Peyer's patch (tissue), 4 donors: ENCODE results near the gene COLEC12. TPM values are rescaled to one million over a fixed set of nuclear protein-coding genes. Genes with fewer than 3 reads are reported as not detected.

Experiments used
- DNase-seq, 3 donors: peaks; one replicate each; pipeline ENCODE4 v3.0.0-alpha.2; 2017 to 2019
- H3K27ac ChIP-seq, 4 donors: fragments of 200-600 bp; sonication (generic); one replicate each; pipeline ENCODE4 v1.5.1; 2016 to 2019
- H3K27me3 ChIP-seq, 2 donors: fragments of 200-600 bp; sonication (generic); one replicate each; pipeline ENCODE4 v1.5.1; 2019
- H3K36me3 ChIP-seq, 3 donors: fragments of 200-600 bp; sonication (generic); one replicate each; pipeline ENCODE4 v1.5.1; 2016 to 2019
- H3K4me1 ChIP-seq, 4 donors: fragments of 200-600 bp; sonication (generic); one replicate each; pipeline ENCODE4 v1.5.1; 2016 to 2019
- H3K4me3 ChIP-seq, 4 donors: fragments of 200-600 bp; sonication (generic); 1 replicate in 3 of 4; 2 replicates in 1 of 4; pipeline ENCODE4 v1.5.1; 2016 to 2019; ENCODE audit warnings: mild to moderate bottlenecking in 1 of 4
- H3K9me3 ChIP-seq, 4 donors: fragments of 200-600 bp; sonication (generic); one replicate each; pipeline ENCODE4 v1.5.1; 2016 to 2019; ENCODE audit warnings: mild to moderate bottlenecking in 1 of 4
- CTCF ChIP-seq, 6 experiments: fragments of 450-650 bp in 4 of 6; fragments of 200-600 bp in 2 of 6; sonication (generic) in 1 of 6; IDR thresholded peaks; one replicate each; pipeline ENCODE4 v1.5.1; 2017 to 2019; ENCODE audit warnings: antibody characterized with exemption in 6 of 6, mild to moderate bottlenecking in 3 of 6, moderate library complexity in 1 of 6
- POLR2A ChIP-seq, 2 donors: fragments of 450-650 bp; IDR thresholded peaks; one replicate each; pipeline ENCODE4 v1.5.1; 2017; ENCODE audit warnings: antibody characterized with exemption in 2 of 2, mild to moderate bottlenecking in 2 of 2, moderate library complexity in 2 of 2
- total RNA-seq, 4 donors: library from RNA; depleted of rRNA; stranded (reverse); fragments of >200 nt; gene quantifications; one replicate each; pipeline ENCODE4 v1.1.0, GENCODE V29; 2016

Gene COLEC12
- total RNA-seq, 4 donors from 2014 or later: 0.88 to 7.6 (median 3.8) TPM

DNA sequence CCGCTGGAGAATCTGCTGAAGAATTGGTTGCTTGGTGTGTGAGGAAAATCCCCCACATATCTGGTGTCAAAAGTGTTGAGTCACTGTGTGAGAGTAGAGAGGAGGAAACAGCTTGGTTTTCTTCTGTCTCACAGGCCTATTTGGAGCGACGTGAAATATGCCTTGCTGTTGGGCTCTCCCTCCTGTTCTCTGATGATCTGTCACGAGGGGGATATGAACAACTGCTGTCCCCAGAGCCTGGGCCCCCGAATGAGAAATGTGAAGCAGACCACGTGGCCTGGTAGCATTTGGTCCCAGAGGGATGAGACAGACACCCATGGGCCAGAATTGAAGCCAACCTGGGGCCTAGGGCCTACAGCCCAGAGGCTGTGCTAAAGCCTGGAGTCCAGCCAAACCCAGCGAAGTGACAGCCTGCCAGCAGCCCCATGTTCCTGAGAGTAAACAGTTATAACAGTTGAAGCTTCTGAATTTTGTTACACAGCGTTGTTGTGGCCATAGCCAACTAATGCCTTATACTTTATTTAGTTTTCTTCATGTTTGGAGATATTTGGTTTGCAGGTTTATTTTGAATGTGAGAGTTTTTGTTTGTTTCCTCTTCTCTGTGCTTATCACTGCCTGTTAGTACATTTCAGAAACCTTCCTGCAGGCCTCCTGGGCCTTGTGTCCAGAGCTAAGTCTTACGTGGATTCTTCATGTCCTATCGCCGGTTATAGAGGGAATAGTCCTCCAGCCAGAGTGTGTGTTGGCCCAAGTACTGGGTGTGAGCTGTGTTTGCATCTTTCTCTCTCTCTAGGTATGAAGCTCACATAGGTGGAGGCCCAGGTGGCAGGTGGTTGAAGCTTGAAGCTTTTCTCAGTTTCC, 18.7 kb upstream of the COLEC12 start:
- no peaks in the 10 kb centered on the region for H3K9me3 ChIP-seq
- no peaks in the 10 kb centered on the region for H3K36me3 ChIP-seq
- no peaks in the 10 kb centered on the region for H3K27me3 ChIP-seq
- no peak for DNase-seq
- no peak overlapping the region for H3K4me3 ChIP-seq
- peak overlapping the region in 1 of 4 donors; percentile 14 for H3K27ac ChIP-seq
- no peaks in the 10 kb centered on the region for H3K4me1 ChIP-seq
- TF ChIP-seq CTCF (IDR thresholded peaks at IDR 0.05) (no peak), POLR2A (IDR thresholded peaks at IDR 0.05) (no peak)

DNA sequence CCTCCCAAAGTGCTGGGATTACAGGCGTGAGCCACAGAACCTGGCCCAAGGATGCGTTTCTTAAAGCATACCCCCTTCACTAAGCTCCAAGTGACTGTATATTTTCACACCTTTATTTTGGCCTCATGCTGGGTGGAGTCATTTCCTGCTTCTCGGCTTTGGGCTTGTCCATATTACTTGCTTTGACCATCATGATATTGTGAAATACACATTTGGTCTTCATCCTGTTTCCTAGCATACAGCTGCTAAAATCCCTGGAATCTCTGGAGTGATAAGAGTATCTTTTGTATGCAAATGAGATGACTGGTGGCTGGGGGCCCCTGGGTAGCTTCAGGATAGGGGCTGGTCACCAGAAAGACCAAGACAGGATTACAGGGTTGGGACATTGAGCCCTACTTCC, 17.6 kb upstream of the COLEC12 start:
- Histone ChIP-seq H3K4me3 (no peak overlapping the region), H3K9me3 (no peaks in the 10 kb centered on the region), H3K27me3 (no peaks in the 10 kb centered on the region), H3K36me3 (no peaks in the 10 kb centered on the region), H3K4me1 (no peaks in the 10 kb centered on the region), H3K27ac (no peak overlapping the region)
- no peak for DNase-seq
- TF ChIP-seq CTCF (IDR thresholded peaks at IDR 0.05): no peak
- TF ChIP-seq POLR2A (IDR thresholded peaks at IDR 0.05): no peak

- Histone ChIP-seq H3K36me3 (no peaks in the 10 kb centered on the region), H3K27me3 (no peaks in the 10 kb centered on the region), H3K4me3 (no peak overlapping the region), H3K9me3 (no peaks in the 10 kb centered on the region), H3K4me1 (no peaks in the 10 kb centered on the region), H3K27ac (no peak overlapping the region)
- no peak for DNase-seq
- TF ChIP-seq POLR2A (IDR thresholded peaks at IDR 0.05) (no peak), CTCF (IDR thresholded peaks at IDR 0.05) (no peak)
Measured at GRCh38 chr18:515838-516237, 15.3 kb upstream of the COLEC12 start.

GRCh38 chr18:515156-515815, 14.8 kb upstream of the COLEC12 start:
- Histone ChIP-seq H3K4me3 (no peak overlapping the region), H3K9me3 (no peaks in the 10 kb centered on the region), H3K4me1 (no peaks in the 10 kb centered on the region), H3K36me3 (no peaks in the 10 kb centered on the region), H3K27ac (no peak overlapping the region), H3K27me3 (no peaks in the 10 kb centered on the region)
- no peak for TF ChIP-seq POLR2A (IDR thresholded peaks at IDR 0.05)
- no peak for TF ChIP-seq CTCF (IDR thresholded peaks at IDR 0.05)
- DNase-seq: no peak

DNA sequence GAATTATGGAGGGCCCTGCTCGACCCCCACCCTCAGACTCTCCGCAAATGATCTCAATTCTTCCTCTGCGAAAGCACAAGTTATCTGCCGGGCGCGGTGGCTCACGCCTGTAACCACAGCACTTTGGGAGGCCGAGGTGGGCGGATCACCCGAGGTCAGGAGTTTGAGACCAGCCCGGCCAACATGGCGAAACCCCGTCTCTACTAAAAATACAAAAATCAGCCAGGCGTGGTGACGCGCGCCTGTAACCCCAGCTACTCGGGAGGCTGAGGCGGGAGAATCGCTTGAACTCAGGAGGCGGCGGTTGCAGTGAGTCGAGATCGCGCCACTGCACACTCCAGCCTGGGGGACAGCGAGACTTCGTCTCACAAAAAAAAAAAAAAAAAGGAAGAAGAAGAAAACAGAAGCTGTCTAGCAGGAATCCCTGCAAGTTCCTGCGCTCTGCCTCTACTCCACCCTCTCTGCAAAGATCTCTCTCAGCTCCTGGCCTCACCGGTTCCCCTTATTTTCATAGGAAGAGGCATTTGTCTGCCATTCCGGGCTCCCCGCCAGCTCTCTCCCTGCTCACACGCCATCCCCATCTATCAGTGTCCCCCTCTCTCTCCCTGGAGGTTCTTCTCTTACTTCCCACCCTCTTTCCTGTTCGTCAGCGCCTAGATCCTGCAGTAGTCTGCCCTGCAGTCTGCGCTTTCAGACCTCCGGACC, 13.5 kb upstream of the COLEC12 start:
- no peak overlapping the region for H3K4me3 ChIP-seq
- no peaks in the 10 kb centered on the region for H3K36me3 ChIP-seq
- no peak overlapping the region for H3K27ac ChIP-seq
- H3K9me3 ChIP-seq: no peaks in the 10 kb centered on the region
- DNase-seq: no peak
- no peaks in the 10 kb centered on the region for H3K4me1 ChIP-seq
- no peaks in the 10 kb centered on the region for H3K27me3 ChIP-seq
- no peak for TF ChIP-seq POLR2A (IDR thresholded peaks at IDR 0.05)
- no peak for TF ChIP-seq CTCF (IDR thresholded peaks at IDR 0.05)
